ENCODE results near the gene LPP.

DNA sequence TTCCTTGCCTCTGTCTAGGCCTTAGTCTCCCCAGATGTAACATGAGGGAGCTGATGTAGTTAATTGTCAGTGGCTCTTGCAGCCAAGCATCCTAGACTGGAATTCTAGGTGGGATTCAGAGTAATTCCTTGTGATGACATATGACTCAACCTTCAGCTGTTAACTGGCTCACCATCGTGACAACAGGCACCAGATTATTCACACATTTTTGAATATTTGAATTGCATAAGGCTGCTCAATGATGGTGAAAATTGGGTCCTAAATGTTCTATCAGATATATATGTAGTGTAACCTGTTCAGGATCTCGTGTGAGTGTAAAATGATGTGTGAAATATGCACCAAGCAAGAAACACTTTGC lies 405.1 kb downstream of the LPP start:
- TF ChIP-seq TAF1 (IDR thresholded peaks at IDR 0.05; ENCODE audit: borderline replicate concordance, low read depth, low read length), result no peak
- no peak for TF ChIP-seq POLR2A (IDR thresholded peaks at IDR 0.05; ENCODE audit: low read depth, low read length)
- no peak for TF ChIP-seq POLR2AphosphoS5 (IDR thresholded peaks at IDR 0.05; ENCODE audit: low read depth, low read length)
